Jurkat, Clone E6-1 (cell line): ENCODE measurements around the gene RAD51C.
"Not testable (repeated sequence)": the region's sequence is repeated elsewhere in the genome, so short reads cannot be mapped to it uniquely, and the experiment has no call there.

Experiments
- DNase-seq: peaks from one replicate; pipeline ENCODE4 v3.0.0-alpha.2; 2011; ENCODE audit warnings: low read depth, low spot score
- H3K4me3 ChIP-seq: 2 replicates; pipeline ENCODE4 v1.5.1; 2011; ENCODE audit warnings: mild to moderate bottlenecking, low read length, control low read depth, moderate library complexity

RAD51C gene

GRCh38 chr17:58679263-58680037 is 13.0 kb upstream of the RAD51C start:
- H3K4me3 ChIP-seq, result no peak overlapping the region
- peak; percentile 7 for DNase-seq

DNA sequence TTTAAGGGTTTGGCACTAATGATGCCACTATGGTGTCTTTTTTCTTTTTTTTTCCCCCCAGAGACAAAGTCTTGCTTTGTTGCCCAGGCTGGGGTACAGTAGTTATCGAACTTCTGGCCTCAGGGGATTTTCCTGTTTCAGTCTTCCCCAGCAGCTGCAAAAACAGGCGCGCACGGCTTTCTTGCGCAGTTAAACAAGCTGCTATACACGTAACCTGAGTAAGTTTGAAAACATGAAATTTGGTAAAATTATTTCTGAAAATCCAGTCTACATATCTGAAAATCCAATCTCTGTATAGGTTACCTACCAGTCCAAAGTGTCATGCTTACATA is 12.4 kb upstream of the RAD51C start:
- H3K4me3 ChIP-seq, result no peak overlapping the region
- DNase-seq, result no peak

DNA sequence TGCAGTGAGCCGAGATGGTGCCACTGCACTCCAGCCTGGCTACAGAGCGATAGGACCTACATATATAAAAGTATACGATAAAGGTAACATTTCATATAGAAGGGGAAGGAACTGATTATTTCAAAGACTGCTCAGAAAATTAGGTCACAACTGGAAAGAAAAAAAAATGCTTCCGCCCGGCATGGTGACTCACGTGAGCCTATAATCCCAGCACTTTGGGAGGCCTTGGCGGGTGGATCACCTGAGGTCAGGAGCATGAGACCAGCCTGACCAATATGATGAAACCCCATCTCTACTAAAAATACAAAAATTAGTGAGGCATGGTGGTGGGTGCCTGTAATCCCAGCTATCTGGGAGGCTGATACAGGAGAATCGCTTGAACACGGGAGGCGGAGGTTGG is 8.4 kb upstream of the RAD51C start:
- DNase-seq, result no peak
- H3K4me3 ChIP-seq, result no peak overlapping the region

- not testable (repeated sequence) for DNase-seq, H3K4me3 ChIP-seq
Observed at GRCh38 chr17:58684462-58684861, 7.9 kb upstream of the RAD51C start.

DNA sequence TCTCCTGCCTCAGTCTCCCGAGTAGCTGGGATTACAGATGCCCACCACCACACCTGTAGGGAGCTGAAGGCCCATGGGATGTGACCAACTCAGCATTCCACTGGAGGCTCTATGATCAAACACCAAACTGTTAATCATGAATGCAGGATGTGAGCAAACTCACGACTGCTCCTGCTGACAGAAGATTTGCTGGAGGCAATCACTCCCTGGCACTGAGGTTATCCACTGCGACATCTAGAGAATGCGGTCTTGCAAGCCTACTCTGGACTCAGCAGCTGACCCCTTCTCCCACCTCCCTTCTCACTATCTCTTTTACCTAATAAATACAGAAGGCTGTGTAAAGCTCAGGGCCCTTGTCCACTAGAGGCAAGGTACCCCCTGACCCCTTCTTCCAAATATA is 5.4 kb upstream of the RAD51C start:
- H3K4me3 ChIP-seq, result no peak overlapping the region
- no peak for DNase-seq

DNA sequence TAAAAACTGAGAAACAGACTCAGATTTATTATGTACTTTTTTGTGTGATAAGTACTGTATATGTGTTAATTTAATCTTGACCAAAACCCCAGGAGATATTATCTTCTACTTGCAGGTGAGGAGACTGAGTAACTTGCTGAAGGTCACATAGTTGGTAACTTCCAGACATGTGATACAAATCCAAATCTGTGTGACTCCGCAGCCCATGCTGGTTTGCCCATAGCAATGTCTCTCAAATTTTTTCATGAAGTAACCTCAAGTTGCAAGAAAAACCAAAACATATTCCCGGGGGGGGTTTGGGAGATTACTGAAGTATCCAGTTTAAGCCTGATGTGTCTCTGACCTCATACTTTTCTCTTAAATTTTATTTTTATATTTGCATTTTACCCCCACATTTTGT is 3.9 kb upstream of the RAD51C start:
- DNase-seq, result no peak

DNA sequence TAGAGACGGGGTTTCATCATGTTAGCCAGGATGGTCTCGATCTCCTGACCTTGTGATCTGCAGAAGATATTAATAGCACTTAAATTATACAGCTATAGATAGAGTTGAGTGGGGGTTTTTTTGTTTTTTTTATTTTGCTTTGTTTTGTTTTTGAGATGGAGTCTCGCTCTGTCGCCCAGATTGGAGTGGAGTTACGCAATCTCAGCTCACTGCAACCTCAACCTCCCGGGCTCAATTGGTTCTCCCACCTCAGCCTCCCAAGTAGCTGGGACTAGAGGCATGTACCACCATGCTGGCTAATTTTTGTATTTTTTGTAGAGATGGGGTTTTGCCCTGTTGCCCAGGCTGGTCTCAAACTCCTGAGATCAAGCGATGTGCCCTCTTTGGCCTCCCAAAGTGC is 2.4 kb upstream of the RAD51C start:
- not testable (repeated sequence) for DNase-seq, H3K4me3 ChIP-seq

More for the DNA sequence above, 3.9 kb upstream of the RAD51C start:
- no peak overlapping the region for H3K4me3 ChIP-seq

DNA sequence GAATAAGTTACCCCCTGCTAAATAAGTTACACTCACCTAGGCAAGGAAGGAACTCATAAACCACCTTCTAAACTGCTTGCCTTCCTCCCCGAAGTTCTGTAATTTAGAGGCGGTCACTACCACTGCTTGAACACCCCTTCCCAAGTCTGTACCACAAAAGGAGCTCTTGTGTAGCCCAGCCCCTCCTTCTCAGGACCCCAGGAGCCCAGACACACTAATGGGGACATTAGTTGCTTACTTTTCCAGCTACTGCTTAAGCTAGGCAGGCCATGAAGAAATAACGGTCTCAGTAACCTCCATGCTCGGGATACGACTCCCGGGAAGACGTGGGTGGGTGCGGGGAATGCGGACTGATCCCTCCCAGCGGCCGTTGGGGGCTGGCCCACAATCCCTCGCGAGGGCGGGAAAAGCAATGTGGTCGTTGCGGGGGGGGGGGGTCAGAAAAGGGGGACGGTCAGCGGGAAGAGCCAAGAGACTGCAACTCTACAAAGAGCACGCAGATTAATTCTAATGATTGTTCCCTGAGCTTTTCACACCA is 632 bp upstream of the RAD51C start, which contains the start of gene TEX14:
Gene TEX14, minus strand, starts transcription at position 345 of the 538 bp plus-strand sequence. CDS start 40,044 bp downstream, outside the sequence.
- peak within 1 kb of the TSS; percentile 77 for H3K4me3 ChIP-seq
- DNase-seq, result no peak

DNA sequence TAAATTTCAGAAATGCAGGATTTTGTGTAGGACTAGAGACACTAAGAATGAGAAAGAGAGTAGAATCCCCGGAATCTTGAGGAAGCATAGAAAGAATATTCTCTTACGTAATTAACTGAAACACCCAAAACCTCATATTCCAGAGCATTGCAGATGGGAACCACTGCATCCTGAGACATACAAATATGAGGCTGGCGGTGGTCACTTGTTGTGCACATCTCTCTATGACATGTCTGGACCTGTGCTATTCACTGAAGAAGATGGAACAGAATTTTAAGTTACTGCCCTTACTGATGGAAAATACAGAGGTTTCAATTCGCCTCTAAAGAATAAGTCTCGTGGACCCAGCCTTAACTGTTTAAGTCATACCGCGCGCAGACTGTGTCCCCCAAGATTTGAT is 806 bp downstream of the RAD51C start:
- DNase-seq, result no peak
- H3K4me3 ChIP-seq, result peak overlapping the region; percentile 77

DNA sequence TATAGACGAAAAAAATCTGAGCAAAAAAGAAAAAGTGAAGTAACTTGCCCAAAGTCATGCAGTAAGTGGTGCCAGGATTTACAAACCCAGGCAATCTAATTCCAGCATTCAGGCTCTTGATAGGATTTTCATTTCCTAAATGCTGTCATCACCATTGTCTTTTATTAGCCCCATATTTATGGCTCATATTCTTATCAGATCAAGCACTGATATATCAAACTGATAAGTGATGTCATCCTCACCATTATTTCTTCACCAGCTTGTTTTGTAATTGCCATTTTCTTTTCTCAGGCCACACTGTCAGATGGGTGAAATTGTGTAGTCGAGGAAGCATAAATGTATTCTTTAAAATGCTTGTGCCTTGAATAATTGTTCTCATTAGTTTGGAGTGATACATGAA is 1.3 kb downstream of the RAD51C start:
- no peak for DNase-seq
- H3K4me3 ChIP-seq, result no peak overlapping the region; the same call in 1 of the 2 replicates

DNA sequence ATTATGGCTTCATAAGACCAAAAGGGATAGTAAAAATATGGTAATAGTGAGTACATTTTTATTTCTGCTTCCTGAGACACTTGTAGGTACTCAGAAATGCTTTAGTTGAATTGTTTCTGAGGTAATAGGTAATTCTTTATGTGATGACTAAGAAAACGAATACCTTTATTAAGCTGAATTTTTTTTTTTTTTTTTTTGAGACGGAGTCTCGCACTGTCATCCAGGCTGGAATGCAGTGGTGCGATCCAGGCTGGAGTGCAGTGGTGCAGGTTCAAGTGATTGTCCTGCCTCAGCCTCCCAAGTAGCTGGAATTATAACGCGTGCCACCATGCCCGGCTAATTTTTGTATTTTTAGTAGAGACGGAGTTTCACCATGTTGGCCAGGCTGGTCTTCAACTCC is 1.9 kb downstream of the RAD51C start:
- no peak overlapping the region for H3K4me3 ChIP-seq
- DNase-seq, result no peak

- no peak overlapping the region for H3K4me3 ChIP-seq
- no peak for DNase-seq
Observed at GRCh38 chr17:58694826-58695225, 2.4 kb downstream of the RAD51C start.

- H3K4me3 ChIP-seq, result no peak overlapping the region
Observed at GRCh38 chr17:58699771-58700170, 7.4 kb downstream of the RAD51C start.

GRCh38 chr17:58702045-58702476 is 9.7 kb downstream of the RAD51C start:
- H3K4me3 ChIP-seq, result no peak overlapping the region
- DNase-seq, result no peak

More at GRCh38 chr17:58699771-58700170, 7.4 kb downstream of the RAD51C start:
- no peak for DNase-seq

- H3K4me3 ChIP-seq, result no peak overlapping the region
- DNase-seq, result no peak
Observed at GRCh38 chr17:58702708-58703107, 10.3 kb downstream of the RAD51C start.

DNA sequence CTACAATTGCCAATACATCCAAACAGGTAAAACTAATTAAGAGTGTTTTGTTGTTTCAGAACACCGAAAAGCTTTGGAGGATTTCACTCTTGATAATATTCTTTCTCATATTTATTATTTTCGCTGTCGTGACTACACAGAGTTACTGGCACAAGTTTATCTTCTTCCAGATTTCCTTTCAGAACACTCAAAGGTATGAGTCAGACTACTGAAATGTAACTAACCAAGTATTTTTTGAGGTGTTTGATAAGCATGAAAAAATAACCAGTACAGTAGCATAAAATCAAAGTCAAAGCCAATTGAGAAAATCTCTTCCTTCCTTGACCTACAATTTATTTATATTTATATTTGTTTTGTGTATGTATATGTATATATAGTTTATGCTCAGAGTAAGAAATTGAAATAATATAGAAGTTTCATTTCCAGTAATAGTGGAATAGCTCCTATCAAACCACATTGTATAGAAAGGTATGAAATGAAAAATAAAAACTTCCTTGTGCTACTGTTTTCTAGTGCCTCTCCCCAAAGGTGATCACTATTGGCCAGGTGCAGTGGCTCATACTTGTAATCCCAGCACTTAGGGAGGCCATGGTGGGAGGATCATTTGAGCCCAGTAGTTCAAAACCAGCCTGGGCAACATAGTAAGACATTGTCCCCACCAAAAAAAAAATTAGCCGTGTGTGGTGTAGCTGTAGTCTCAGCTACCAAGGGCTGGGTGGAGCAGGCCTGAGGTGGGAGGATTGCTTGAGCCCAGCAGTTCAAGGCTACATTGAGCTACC is 10.9 kb downstream of the RAD51C start:
- no peak for DNase-seq

DNA sequence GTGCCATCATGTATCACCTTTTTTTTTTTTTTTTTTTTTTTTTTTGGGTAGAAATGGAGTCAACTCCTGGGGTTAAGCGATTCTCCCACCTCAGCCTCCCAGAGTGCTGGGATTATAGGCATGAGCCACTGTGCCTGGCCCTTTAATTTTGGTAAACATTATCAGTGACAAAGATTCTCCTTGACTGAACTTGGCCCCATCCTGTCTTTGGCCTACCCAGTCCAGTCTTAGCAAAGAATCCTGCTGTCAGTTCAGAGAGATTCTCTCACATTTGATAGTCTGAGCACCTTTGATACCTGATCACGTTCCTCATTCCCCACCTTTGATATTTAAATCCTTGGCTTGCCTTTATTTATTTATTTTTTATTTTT is 11.5 kb downstream of the RAD51C start:
- DNase-seq, result no peak
- no peak overlapping the region for H3K4me3 ChIP-seq

More for the DNA sequence above, 10.9 kb downstream of the RAD51C start:
- H3K4me3 ChIP-seq, result no peak overlapping the region

- no peak for DNase-seq
- H3K4me3 ChIP-seq, result no peak overlapping the region
Observed at GRCh38 chr17:58706351-58707140, 14.1 kb downstream of the RAD51C start.

DNA sequence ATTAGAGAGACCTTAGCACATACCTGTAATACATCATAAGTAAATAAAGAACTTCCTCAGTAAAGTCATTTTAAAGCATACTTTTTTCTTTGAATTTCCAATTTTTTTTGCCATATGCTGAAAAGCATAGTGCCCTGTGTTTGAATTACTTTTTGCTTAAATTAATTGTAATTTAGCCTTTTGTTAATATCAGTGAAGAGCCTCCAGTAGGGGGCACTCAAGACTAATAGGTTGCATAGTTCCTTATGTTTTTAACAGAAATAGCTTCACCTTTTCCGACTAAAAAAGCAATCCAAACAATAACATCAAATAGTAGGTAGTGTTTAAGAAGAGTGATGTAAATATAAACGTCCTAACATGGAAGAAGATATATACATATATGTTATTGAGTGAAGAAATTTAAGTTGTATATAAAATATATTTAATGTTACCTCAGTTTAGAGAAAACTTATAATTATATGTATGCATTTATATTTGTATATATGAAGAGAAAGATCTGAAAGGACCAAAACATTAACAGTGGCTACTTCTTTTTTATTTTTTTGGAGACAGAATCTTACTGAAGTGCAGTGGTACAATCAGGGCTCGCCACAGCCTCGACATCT is 18.6 kb downstream of the RAD51C start:
- H3K4me3 ChIP-seq, result no peak overlapping the region
- peak; percentile 51 for DNase-seq
